ENCODE results near the gene AKT3. TPM values are rescaled to one million over a fixed set of nuclear protein-coding genes. Genes with fewer than 3 reads are reported as not detected.

AKT3 gene
- total and polyA plus RNA-seq, 2 of the 8 experiments (the other 6 are each of a cell fraction or from before 2014, with no cell fraction given) = 6.0 to 36.4 TPM

DNA sequence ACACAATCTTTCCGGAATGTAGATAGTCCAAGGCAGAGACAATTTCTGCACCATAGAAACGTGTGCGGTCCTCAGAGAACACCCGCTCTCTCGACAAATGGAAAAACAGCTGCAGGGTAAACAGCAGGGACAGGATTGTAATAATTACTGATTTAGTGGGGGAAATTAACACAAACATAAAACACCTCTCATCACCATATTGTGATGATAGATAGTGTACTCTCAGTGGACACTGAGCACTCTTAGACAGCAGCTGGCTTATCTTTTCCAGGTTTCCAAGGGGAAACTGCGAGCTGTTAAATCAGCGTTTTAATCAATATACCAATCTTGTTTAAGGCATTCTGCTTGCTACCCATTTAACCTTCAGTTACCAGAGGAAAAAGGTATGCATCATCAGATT, 277.1 kb downstream of the AKT3 start:
- no peaks in the 10 kb centered on the region for H4K20me1 ChIP-seq (replicated peaks in 1 of 2; ENCODE audit: control insufficient read depth in 1 of 2, insufficient read depth in 2 of 2, low read length in 2 of 2)
- DNase-seq (ENCODE audit: low read depth in 1 of 2, low spot score in 2 of 2) = no peak
- H3K23ac ChIP-seq (ENCODE audit: insufficient read length) = no peak overlapping the region
- H3K56ac ChIP-seq (replicated peaks; ENCODE audit: insufficient read length, low read depth, low read length) = no peak overlapping the region
- no peak overlapping the region for H2BK120ac ChIP-seq (replicated peaks; ENCODE audit: low read depth, low read length)
- no peak overlapping the region for H3K9ac ChIP-seq (replicated peaks in 1 of 4; ENCODE audit: extremely low read depth in 1 of 4, low read depth in 3 of 4, low read length in 3 of 4)
- POLR2A ChIA-PET (ENCODE audit: partially characterized antibody) = no interaction called here
- no peaks in the 10 kb centered on the region for H3K79me2 ChIP-seq (ENCODE audit: control insufficient read depth in 1 of 2, insufficient read depth in 2 of 2, low read length in 2 of 2)
- no peaks in the 10 kb centered on the region for H3K79me1 ChIP-seq (ENCODE audit: low read depth, low read length)
- no peak overlapping the region for H3K4me2 ChIP-seq (ENCODE audit: insufficient read depth in 1 of 2, low read depth in 2 of 2, low read length in 2 of 2)
- H2AFZ ChIP-seq (ENCODE audit: low read length) = no peak overlapping the region
- no peak for TF ChIP-seq ATF3 (IDR thresholded peaks at IDR 0.05; ENCODE audit: insufficient read depth, low read depth, low read length)
- H4K91ac ChIP-seq (replicated peaks; ENCODE audit: insufficient read length, low read length) = no peak overlapping the region
- H3K23me2 ChIP-seq (ENCODE audit: low read depth, low read length) = no peaks in the 10 kb centered on the region
- no peak overlapping the region for H2BK20ac ChIP-seq (ENCODE audit: low read length)
- CTCF ChIA-PET (ENCODE audit: partially characterized antibody) = no interaction called here
- H3K4ac ChIP-seq (replicated peaks; ENCODE audit: insufficient read length, low read depth, low read length) = no peak overlapping the region
- 94% methylated on average over 7 of the region's 7 CpGs; no CpG with 5 or more reads in 1 of the 2 experiments for WGBS, 2 experiments (ENCODE audit: extremely low coverage in 1 of 2, insufficient coverage in 1 of 2, insufficient read length in 1 of 2, insufficient replicate concordance in 2 of 2, low coverage in 1 of 2, low lambda C conversion rate in 2 of 2, missing lambda C conversion rate in 1 of 2)
- no peak overlapping the region for H3K27ac ChIP-seq (ENCODE audit: low read depth, low read length)
- H3K27me3 ChIP-seq (replicated peaks in 1 of 4; ENCODE audit: control insufficient read depth in 3 of 4, extremely low read depth in 1 of 4, insufficient read depth in 3 of 4, low read length in 3 of 4) = peaks cover 0 to 1% (median 0%) of the 10 kb centered on the region in 4 experiments; a peak in 1 of 7 replicates
- no peak overlapping the region for H2AK5ac ChIP-seq (ENCODE audit: low read depth, low read length)
- no peak overlapping the region for H3K14ac ChIP-seq (ENCODE audit: insufficient read length)
- no peak overlapping the region for H4K5ac ChIP-seq (ENCODE audit: insufficient read length, low read depth, low read length)
- no peak overlapping the region for H4K8ac ChIP-seq (ENCODE audit: extremely low read depth, insufficient read depth, low read length)
- H3K4me1 ChIP-seq (replicated peaks in 1 of 4; ENCODE audit: control insufficient read depth in 3 of 4, insufficient read depth in 4 of 4, low read length in 3 of 4) = no peaks in the 10 kb centered on the region
- 0 out of 4 replicates have a peak, but pooled peaks cover 0 to 4% of the 10 kb centered on the region in 2 experiments for H3K9me3 ChIP-seq (ENCODE audit: insufficient read depth in 2 of 2, low read depth in 1 of 2, low read length in 1 of 2)
- FAIRE-seq = no peak
- H2BK15ac ChIP-seq (ENCODE audit: low read length) = no peak overlapping the region
- H3K36me3 ChIP-seq (ENCODE audit: control insufficient read depth in 2 of 4, insufficient read depth in 4 of 4, low read length in 3 of 4) = no peaks in the 10 kb centered on the region
- H3K4me3 ChIP-seq (ENCODE audit: extremely low read depth in 1 of 4, insufficient read depth in 2 of 4, low read depth in 3 of 4, low read length in 4 of 4) = no peak overlapping the region
- no peak overlapping the region for H2BK12ac ChIP-seq (ENCODE audit: low read depth, low read length)
- H3K18ac ChIP-seq (ENCODE audit: extremely low read depth, low read length) = no peak overlapping the region
- H2BK5ac ChIP-seq (ENCODE audit: low read depth, low read length) = no peak overlapping the region

All from H1 (cell line).